IMR-90 (cell line): ENCODE measurements around the gene CHAT.

Experiments
- CEBPB ChIP-seq: IDR thresholded peaks from 2 replicates; pipeline ENCODE4 v1.6.1; 2012; ENCODE audit warnings: low read depth, low read length, improper control_type of control experiment
- CHD1 ChIP-seq: IDR thresholded peaks from 2 replicates; pipeline ENCODE4 v1.6.1; 2012; ENCODE audit warnings: low read depth, low read length, improper control_type of control experiment
- FOS ChIP-seq: fragments of 150-350 bp; IDR thresholded peaks from 2 replicates; pipeline ENCODE4 v1.6.1; 2016; ENCODE audit warnings: low read depth, low read length
- MAFK ChIP-seq: IDR thresholded peaks from 2 replicates; pipeline ENCODE4 v1.6.1; 2012; ENCODE audit warnings: low read depth, low read length, improper control_type of control experiment
- MXI1 ChIP-seq: IDR thresholded peaks from 2 replicates; pipeline ENCODE4 v1.6.1; 2012; ENCODE audit warnings: low read depth, mild to moderate bottlenecking, low read length, moderate library complexity, borderline replicate concordance
- POLR2A ChIP-seq: IDR thresholded peaks from 2 replicates; pipeline ENCODE4 v1.6.1; 2012; ENCODE audit warnings: mild to moderate bottlenecking, low read depth, low read length
- RAD21 ChIP-seq: IDR thresholded peaks from 2 replicates; pipeline ENCODE4 v1.6.1; 2012; ENCODE audit warnings: low read length, improper control_type of control experiment
- RCOR1 ChIP-seq: IDR thresholded peaks from 2 replicates; pipeline ENCODE4 v1.6.1; 2012; ENCODE audit warnings: mild to moderate bottlenecking, low read length, improper control_type of control experiment; ENCODE audit not compliant: insufficient replicate concordance
- RFX5 ChIP-seq: IDR thresholded peaks from 2 replicates; pipeline ENCODE4 v1.8.0; 2012; ENCODE audit warnings: low read depth, mild to moderate bottlenecking, low read length, moderate library complexity
- SMC3 ChIP-seq: fragments of 150-350 bp; IDR thresholded peaks from 2 replicates; pipeline ENCODE4 v1.6.1; 2016; ENCODE audit warnings: low read depth, mild to moderate bottlenecking, antibody characterized with exemption, low read length, moderate library complexity
- TF ChIP-seq, protein P1 (sequence below): conservative IDR thresholded peaks from 2 replicates; pipeline ENCODE4 v1.5.1; 2012; ENCODE audit warnings: mild to moderate bottlenecking, low read depth, low read length, improper control_type of control experiment
- TF ChIP-seq, protein P2 (sequence below): fragments of 150-350 bp; IDR thresholded peaks from 2 replicates; pipeline ENCODE4 v1.6.1; 2017; ENCODE audit warnings: mild to moderate bottlenecking, antibody characterized with exemption, low read length, low read depth

DNA sequence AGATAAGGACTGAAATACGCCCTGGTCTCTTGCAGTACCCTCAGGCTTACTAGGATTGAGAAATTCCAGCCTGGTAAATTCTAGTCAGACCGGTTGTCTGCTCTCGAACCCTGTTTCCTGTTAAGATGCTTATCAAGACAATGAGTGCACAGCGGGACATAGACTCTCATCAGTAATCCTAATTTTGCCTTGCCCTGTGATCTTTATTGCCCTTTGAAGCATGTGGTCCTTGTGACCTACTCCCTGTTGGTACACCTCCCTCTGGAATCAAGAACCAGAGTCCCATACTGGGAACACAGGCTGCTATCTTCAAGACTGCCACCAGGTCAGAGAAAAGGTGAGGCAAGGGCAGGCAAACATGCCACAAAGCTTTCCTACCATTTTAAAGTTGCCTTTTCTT lies 72.8 kb downstream of the CHAT start:
- TF ChIP-seq CHD1 (no peak), POLR2A (no peak), SMC3 (no peak), MAFK (no peak), CEBPB (no peak), FOS (no peak), RAD21 (no peak), RCOR1 (no peak), RFX5 (no peak), MXI1 (no peak)
- TF ChIP-seq, protein P1, sequence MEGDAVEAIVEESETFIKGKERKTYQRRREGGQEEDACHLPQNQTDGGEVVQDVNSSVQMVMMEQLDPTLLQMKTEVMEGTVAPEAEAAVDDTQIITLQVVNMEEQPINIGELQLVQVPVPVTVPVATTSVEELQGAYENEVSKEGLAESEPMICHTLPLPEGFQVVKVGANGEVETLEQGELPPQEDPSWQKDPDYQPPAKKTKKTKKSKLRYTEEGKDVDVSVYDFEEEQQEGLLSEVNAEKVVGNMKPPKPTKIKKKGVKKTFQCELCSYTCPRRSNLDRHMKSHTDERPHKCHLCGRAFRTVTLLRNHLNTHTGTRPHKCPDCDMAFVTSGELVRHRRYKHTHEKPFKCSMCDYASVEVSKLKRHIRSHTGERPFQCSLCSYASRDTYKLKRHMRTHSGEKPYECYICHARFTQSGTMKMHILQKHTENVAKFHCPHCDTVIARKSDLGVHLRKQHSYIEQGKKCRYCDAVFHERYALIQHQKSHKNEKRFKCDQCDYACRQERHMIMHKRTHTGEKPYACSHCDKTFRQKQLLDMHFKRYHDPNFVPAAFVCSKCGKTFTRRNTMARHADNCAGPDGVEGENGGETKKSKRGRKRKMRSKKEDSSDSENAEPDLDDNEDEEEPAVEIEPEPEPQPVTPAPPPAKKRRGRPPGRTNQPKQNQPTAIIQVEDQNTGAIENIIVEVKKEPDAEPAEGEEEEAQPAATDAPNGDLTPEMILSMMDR: no peak
- TF ChIP-seq, protein P2, sequence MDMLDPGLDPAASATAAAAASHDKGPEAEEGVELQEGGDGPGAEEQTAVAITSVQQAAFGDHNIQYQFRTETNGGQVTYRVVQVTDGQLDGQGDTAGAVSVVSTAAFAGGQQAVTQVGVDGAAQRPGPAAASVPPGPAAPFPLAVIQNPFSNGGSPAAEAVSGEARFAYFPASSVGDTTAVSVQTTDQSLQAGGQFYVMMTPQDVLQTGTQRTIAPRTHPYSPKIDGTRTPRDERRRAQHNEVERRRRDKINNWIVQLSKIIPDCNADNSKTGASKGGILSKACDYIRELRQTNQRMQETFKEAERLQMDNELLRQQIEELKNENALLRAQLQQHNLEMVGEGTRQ: no peak
